GM12872 (cell line): ENCODE measurements around the gene PCGF3.

Source experiments
- TF ChIP-seq, protein P1 (sequence below): IDR thresholded peaks from 3 replicates; pipeline ENCODE4 v1.5.1; 2011; ENCODE audit warnings: low read depth, mild to moderate bottlenecking, low read length, moderate library complexity; ENCODE audit not compliant: insufficient read depth

The PCGF3 gene

DNA sequence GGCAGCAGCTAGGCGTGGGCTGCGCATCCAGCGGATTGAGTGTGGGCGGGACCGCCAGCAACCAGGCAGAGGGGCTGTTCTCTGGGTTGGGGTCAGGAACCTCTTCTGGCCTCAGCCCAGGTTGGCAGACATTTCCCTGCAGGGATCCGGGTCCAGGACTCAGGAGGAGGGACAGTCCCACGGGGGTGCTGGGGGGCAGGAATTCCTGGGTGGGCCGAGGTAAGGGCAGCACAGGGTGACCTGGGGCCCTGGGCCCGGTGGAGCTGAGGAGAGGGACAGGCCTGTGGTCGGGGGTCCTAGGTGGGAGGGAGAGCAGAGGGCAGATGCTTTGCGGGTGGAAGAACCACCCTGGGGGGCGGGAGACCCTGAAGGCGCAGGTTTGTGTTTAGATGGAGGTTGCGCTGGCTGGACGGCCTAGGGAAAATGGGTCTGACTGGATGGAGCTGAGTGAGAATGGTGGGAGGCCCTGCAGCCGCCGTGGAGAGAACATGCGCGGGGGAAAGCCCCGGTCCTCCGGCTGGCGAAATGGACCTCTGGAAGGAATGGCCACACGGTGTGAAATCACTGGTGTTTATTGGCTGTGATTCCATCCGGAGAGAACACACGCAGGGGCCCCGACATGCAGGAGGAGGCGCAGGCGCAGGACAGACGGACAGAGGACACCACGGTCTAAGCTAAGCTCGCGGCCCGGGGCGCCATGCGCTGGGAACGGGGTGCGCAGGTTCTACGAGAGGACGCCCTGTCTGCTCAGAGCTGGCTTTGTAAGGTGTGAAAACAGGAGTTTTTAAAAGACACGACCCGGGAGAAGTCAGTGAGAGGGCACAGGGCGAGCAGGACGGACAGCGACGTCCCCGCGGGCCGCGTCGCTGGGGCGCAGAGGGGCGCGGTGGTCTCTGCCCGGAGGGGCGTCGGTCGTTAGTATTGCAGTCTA lies 79.0 kb downstream of the PCGF3 start:
- TF ChIP-seq, protein P1, sequence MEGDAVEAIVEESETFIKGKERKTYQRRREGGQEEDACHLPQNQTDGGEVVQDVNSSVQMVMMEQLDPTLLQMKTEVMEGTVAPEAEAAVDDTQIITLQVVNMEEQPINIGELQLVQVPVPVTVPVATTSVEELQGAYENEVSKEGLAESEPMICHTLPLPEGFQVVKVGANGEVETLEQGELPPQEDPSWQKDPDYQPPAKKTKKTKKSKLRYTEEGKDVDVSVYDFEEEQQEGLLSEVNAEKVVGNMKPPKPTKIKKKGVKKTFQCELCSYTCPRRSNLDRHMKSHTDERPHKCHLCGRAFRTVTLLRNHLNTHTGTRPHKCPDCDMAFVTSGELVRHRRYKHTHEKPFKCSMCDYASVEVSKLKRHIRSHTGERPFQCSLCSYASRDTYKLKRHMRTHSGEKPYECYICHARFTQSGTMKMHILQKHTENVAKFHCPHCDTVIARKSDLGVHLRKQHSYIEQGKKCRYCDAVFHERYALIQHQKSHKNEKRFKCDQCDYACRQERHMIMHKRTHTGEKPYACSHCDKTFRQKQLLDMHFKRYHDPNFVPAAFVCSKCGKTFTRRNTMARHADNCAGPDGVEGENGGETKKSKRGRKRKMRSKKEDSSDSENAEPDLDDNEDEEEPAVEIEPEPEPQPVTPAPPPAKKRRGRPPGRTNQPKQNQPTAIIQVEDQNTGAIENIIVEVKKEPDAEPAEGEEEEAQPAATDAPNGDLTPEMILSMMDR, result no peak

DNA sequence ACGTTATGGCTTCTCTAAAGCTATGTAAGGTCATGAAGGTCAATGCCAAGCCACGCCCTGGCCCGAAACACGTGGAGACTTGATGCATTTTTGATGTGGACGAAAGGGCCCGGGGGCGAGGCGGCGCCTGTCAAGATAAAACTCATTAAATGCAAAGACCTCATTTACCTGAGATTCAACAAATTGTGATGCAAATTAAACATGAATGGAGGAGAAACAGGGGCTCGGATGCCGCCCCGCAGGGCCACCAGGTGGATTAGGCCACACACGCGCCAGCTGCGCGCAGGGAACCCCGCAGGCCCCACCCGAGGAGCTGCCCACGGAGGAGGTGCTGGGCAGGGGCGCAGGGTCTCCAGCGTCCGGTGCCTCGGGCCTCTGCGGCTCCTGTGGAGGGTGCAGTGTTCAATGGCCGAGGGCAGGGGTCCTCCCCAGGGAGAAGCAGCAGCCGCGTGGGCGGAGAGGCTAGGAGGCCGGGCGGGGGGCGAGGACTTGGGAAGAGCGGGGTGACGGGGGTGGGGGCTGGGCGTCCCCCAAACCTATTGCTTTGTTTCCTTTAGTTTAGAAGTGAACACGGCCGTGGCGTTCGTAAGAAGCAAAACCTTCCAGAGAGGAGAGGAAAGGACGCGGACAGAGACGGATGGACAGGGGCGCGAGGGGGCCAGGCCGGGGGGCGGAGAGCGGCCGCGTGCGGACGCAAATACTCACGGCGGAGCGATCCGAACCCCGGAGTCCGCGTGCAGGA lies 79.9 kb downstream of the PCGF3 start:
- TF ChIP-seq, protein P1, result no peak

DNA sequence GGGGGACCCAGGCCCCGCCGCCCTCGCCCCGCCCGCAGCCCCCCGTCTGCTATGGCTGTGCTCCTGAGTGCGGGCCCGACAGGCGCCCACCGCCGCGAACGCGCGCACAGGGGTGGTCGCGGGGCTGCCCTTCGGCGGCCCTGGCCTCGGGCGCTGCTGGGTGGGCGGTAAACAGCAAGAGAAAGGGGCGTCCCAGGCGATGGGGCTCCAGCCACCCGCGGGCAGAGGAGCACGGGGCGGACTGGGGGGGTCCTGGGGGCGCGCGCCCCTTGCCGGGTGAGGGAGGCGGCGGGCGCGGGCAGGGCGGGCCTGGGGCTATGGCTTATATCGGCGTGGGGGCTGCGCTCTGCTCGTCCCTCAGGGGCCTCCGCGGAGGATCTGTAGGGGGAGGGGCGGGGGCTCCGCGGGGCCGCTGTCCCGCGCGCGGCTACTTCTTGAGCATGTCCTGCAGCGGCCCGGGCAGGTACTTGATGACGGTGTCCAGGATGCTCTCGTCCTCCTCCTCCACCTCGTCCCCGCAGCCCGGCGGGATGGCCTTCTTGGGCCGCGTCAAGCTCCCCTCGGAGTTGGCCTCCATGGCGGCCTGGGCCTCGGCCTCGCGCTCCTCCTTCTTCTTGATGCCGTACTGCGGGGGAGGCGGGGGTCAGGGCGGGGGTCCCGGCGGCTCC lies 80.6 kb downstream of the PCGF3 start:
- TF ChIP-seq, protein P1, result no peak

DNA sequence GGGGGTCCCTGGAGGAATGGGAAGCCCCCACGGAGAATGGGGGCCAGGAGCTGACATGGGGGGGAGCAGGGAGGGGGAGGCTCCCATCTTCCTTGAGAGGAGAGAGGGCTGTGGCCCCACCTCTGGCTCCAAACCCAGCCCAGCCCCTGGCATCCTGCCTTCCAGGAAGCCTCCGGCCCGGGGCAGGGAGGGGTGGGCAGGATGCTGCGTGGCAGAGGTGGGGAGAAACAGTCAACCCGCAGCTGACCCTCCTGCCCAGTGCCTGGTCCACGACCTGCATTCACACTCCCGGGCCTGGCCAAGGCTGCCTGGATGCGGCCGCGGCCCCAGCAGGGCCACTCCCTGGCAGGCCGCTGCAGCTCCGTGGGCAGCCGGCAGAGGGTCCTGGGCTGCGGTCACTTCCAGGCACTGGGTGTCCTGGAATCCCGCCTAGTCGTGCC lies 81.2 kb downstream of the PCGF3 start:
- TF ChIP-seq, protein P1, result no peak

DNA sequence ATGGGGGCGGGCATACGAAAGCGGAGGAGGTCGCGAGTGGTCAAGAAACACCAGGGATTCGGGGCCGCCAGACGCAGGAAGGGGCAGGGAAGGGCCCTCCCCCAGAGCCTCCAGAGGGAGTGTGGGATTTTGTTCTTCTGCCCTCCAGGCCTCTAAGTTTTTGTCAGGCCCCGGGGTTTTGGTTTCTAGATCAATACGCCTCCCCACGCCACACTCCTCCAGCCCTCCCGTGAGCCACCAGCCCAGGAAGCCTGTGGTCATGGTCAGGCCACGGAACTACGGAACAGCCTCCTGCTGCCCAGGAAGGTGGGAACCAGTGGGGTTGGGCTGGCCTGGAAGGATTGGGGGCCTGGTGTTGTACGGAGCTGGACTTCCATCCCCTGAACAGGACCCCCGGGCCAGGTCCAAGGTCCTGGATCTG lies 81.9 kb downstream of the PCGF3 start:
- TF ChIP-seq, protein P1, result no peak

DNA sequence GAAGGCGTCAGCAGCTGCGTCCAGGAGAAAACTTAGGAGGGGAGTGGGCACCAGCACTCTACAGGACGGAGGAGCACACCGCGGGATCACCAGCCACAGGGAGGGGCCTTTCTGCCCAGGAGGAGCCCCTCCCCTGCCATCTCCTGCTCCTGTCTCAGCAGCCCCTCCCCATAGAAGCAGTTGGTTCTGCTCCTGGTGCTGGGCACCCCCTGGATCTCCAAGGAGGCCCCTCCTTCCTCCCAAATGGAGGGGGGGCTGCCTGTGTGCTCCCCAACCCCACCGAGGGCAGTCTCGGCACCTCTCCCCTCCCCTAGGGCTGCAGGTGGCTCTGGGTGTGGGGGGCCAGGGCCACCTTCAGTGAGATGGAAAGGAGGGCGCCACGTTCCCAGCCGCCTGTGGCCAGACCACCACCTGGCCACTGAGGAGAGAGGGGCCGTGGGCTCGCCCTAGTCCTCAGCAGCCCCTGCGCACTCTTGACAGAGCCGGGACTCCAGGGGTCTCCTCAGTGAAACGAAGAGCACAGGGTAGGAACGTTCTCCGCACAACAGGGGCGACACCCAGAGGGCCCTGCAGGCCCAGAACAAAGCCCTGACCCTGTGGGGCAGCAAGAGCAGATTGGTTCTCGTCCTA lies 82.5 kb downstream of the PCGF3 start:
- TF ChIP-seq, protein P1, result no peak
